GM19452 (cell line): ENCODE data around the gene LDB3.
A peak's percentile ranks its signal among the peaks of the same experiment; 100 is the strongest.

ENCODE experiments used
- ATAC-seq: cut with Tn5 transposase; IDR thresholded peaks from one replicate; pipeline ENCODE4 v1.9.1; 2021; ENCODE audit not compliant: unreplicated experiment

Gene LDB3

GRCh38 chr10:86757113-86757972 lies 89.0 kb downstream of the LDB3 start:
- peak; percentile 3 for ATAC-seq

GRCh38 chr10:86758189-86759072 lies 90.1 kb downstream of the LDB3 start:
- no peak for ATAC-seq

- ATAC-seq, result no peak
Measured at GRCh38 chr10:86759073-86759672, 90.9 kb downstream of the LDB3 start.

GRCh38 chr10:86763404-86763803 lies 95.1 kb downstream of the LDB3 start:
- ATAC-seq, result no peak

GRCh38 chr10:86765548-86765947 lies 97.2 kb downstream of the LDB3 start:
- no peak for ATAC-seq

- no peak for ATAC-seq
Measured at GRCh38 chr10:86768412-86769062, 100.2 kb downstream of the LDB3 start.

GRCh38 chr10:86769991-86770390 lies 101.7 kb downstream of the LDB3 start:
- ATAC-seq, result no peak

GRCh38 chr10:86770412-86770960 lies 102.2 kb downstream of the LDB3 start:
- ATAC-seq, result no peak

GRCh38 chr10:86773498-86773897 lies 105.2 kb downstream of the LDB3 start:
- ATAC-seq, result no peak

- ATAC-seq, result peak; percentile 81
Measured at GRCh38 chr10:86775056-86775869, 107.0 kb downstream of the LDB3 start.

GRCh38 chr10:86775870-86776180 lies 107.5 kb downstream of the LDB3 start:
- ATAC-seq, result no peak

GRCh38 chr10:86779220-86780017 lies 111.1 kb downstream of the LDB3 start:
- no peak for ATAC-seq

GRCh38 chr10:86782701-86783418 lies 114.5 kb downstream of the LDB3 start:
- peak; percentile 79 for ATAC-seq

GRCh38 chr10:86785037-86785436 lies 116.7 kb downstream of the LDB3 start:
- ATAC-seq, result no peak
